A204.1 (cell line): ENCODE measurements around the gene OR4C12.
"Not testable (repeated sequence)": the region's sequence is repeated elsewhere in the genome, so short reads cannot be mapped to it uniquely, and the experiment has no call there.

Experiments used
- FAIRE-seq: peaks from 2 replicates; lab custom pipeline; 2012; peaks lifted over from hg19 to GRCh38; lab: Jason Lieb, UNC

Gene OR4C12

DNA sequence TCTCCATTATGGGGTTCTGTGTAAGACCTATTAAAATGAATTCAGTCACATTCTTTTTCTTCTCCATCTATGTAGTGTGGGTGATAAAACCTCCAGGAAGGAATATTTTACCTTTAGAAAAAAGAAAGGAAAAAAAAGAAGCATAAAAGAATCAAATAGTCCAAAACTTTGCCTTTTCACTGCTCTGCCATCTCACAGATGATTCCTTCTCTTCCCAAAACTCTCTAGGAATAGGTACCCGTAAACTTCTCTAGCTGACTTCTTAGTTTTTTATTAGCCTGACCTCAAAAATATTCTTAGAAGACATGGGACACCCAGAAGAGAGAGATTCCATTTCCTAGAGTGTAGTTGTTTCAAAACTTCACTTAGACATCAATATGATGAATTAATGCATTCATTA lies at the start of gene OR4C12:
TSS of gene OR4C12 (minus strand) at position 101 of the 400 bp plus-strand sequence. CDS start at position 67, 34 bp downstream.
- FAIRE-seq, result not testable (repeated sequence)

DNA sequence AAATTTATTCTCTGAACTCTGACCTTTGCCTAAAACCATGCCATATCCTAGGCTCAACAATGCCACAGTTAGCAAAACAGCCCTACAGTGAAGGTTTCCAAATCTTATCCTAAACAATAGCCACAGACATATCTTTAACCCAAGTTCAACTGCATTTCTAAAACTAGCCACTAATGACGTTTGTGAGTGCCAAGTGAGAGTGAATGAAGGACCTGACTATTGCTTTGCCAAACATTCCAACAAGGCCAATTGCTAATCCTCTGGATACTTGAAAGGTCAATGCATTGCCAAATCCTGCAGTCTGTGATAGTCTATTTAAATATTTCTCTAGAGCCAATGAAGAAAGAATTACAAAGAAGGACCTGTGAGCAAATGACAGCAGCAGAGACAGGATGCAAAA lies 47.9 kb upstream of the OR4C12 start:
- FAIRE-seq, result no peak

DNA sequence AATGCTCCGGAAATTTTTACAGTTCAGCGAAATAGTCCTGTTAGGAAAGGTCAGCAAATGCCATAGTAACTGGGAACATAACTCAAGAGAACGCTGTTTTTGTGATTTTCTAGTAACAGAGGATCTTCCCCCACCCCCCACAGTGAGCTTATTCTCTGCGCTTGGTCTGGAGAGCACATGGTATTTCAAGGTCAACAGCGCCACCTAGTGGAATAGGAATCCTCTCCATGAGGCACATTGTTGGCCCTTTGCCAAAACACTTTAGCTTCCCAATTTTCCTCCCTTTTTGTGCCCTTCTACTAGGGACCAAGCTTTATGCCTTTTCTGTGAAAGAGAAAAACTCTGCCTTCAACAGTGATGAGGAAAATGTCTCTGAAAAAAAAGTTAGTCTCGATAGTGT lies 13.2 kb upstream of the OR4C12 start:
- FAIRE-seq, result no peak

DNA sequence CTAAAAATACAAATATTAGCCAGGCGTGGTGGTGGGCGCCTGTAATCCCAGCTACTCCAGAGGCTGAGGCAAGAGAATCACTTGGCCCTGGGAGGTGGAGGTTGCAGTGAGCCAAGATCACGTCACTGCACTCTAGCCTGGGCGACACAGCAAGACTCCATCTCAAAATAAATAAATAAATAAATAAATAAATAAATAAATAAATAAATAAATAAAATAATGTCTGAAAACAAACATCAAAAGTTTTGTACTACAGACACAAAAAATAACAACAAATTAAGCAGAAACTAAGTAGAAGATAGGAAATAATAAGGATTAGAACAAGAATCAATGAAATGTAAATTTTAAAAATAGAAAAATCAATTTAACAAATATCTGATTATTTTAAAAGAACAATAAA lies 8.9 kb downstream of the OR4C12 start:
- peak; percentile 60 for FAIRE-seq

DNA sequence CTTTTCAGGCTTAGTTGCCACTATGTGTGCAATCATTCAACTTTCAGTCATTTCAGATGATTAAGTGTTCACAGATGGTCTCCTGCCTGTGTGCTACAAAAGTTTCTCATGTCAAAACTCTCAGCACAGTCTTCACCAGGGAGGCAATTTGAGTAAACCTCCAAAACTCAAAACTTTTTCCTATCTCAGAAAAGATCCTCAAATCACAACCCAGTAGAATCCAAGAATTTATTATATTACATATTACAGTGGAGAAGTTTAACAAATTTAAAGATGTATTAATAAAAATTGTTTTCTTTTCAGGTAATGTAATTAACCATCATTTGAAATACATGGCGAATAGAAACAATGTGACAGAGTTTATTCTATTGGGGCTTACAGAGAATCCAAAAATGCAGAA lies 30.2 kb downstream of the OR4C12 start, which contains the start of gene OR4C13:
TSS of gene OR4C13 (plus strand) at position 301 of the 400 bp plus-strand sequence. CDS start at position 333, 32 bp downstream.
- peak; percentile 3 for FAIRE-seq

DNA sequence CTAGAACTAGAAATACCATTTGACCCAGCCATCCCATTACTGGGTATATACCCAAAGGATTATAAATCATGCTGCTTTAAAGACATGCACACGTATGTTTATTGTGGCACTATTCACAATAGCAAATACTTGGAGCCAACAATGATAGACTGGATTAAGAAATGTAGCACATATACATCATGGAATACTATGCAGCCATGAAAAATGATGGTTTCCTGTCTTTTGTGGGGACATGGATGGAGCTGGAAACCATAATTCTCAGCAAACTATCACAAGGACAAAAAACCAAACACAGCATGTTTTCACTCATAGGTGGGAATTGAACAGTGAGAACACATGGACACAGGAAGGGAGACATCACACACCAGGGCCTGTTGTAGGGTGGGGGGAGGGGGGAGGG lies 33.6 kb downstream of the OR4C12 start:
- FAIRE-seq, result not testable (repeated sequence)
